NCI-H526 (cell line): ENCODE results near the gene SRRM4.

Experiments used
- DNase-seq, 2 experiments: peaks; one replicate each; lab custom pipeline; 2025; lab: John Stamatoyannopoulos, UW

The SRRM4 gene

GRCh38 chr12:119168721-119169120, 187.4 kb downstream of the SRRM4 start:
- DNase-seq, result no peak

GRCh38 chr12:119169150-119169549, 187.8 kb downstream of the SRRM4 start:
- DNase-seq, result no peak

- DNase-seq, result no peak
These were observed 189.9 kb downstream of the SRRM4 start for GRCh38 chr12:119171291-119171690.

- DNase-seq, result no peak
These were observed 190.5 kb downstream of the SRRM4 start for GRCh38 chr12:119171691-119172425.

GRCh38 chr12:119175081-119175480, 193.7 kb downstream of the SRRM4 start:
- DNase-seq, result no peak

GRCh38 chr12:119176267-119177055, 195.1 kb downstream of the SRRM4 start:
- peak in 1 of 2 experiments; percentile 23 for DNase-seq

- no peak for DNase-seq
These were observed 195.7 kb downstream of the SRRM4 start for GRCh38 chr12:119177056-119177325.

- DNase-seq, result no peak
These were observed 196.5 kb downstream of the SRRM4 start for GRCh38 chr12:119177724-119178380.

GRCh38 chr12:119178544-119179334, 197.4 kb downstream of the SRRM4 start, which contains the start of gene HSPB8:
HSPB8 (plus strand) TSS chr12:119178931; CDS start chr12:119179313, 382 bp downstream.
- DNase-seq, result peak in 1 of 2 experiments; percentile 59

- no peak for DNase-seq
These were observed 198.1 kb downstream of the SRRM4 start for GRCh38 chr12:119179335-119180021.

GRCh38 chr12:119180380-119181040, 199.2 kb downstream of the SRRM4 start:
- no peak for DNase-seq

GRCh38 chr12:119181202-119181601, 199.9 kb downstream of the SRRM4 start:
- no peak for DNase-seq

- DNase-seq, result no peak
These were observed 200.6 kb downstream of the SRRM4 start for GRCh38 chr12:119181944-119182343.

GRCh38 chr12:119182701-119183493, 201.6 kb downstream of the SRRM4 start:
- no peak for DNase-seq

GRCh38 chr12:119183942-119184695, 202.8 kb downstream of the SRRM4 start:
- no peak for DNase-seq

GRCh38 chr12:119195256-119195655, 213.9 kb downstream of the SRRM4 start:
- DNase-seq, result no peak

- DNase-seq, result no peak
These were observed 217.1 kb downstream of the SRRM4 start for GRCh38 chr12:119198440-119198839.

- no peak for DNase-seq
These were observed 219.3 kb downstream of the SRRM4 start for GRCh38 chr12:119200601-119201000.

- DNase-seq, result peak in 1 of 2 experiments; percentile 55
These were observed 220.6 kb downstream of the SRRM4 start for GRCh38 chr12:119201789-119202543.
